Neural cell (in vitro differentiated cells): ENCODE data around the gene PHYH. TPM values are rescaled to one million over a fixed set of nuclear protein-coding genes. Genes with fewer than 3 reads are reported as not detected.

Source experiments
- H2AFZ ChIP-seq: fragments of 200-600, 300-800 bp; sonication (generic), shearing (Covaris generic); 2 replicates; pipeline ENCODE4 v1.6.0; 2014; ENCODE audit warnings: low read depth, mild to moderate bottlenecking, antibody characterized with exemption, low read length, moderate library complexity
- H3F3A ChIP-seq: fragments of 200-600 bp; shearing (Covaris generic); 2 replicates; pipeline ENCODE4 v1.6.1; 2016; ENCODE audit warnings: mild to moderate bottlenecking, moderate library complexity, mixed read lengths, antibody characterized with exemption, low read length; ENCODE audit not compliant: insufficient read depth, poor library complexity, severe bottlenecking
- H3K27ac ChIP-seq: fragments of 200-600, 300-800 bp; sonication (generic), shearing (Covaris generic); 2 replicates; pipeline ENCODE4 v1.5.1; 2014; ENCODE audit warnings: mild to moderate bottlenecking, low read length, moderate library complexity
- H3K27me3 ChIP-seq: fragments of 300-800, 200-600 bp; sonication (generic), shearing (Covaris generic); 2 replicates; pipeline ENCODE4 v1.6.0; 2014; ENCODE audit warnings: mild to moderate bottlenecking, low read depth, low read length, moderate library complexity; ENCODE audit not compliant: insufficient read depth
- H3K36me3 ChIP-seq: fragments of 300-800, 200-600 bp; sonication (generic), shearing (Covaris generic); 2 replicates; pipeline ENCODE4 v1.5.1; 2014; ENCODE audit warnings: mild to moderate bottlenecking, antibody characterized with exemption, low read length, moderate library complexity; ENCODE audit not compliant: insufficient read depth
- H3K4me2 ChIP-seq: fragments of 300-800, 200-600 bp; sonication (generic), shearing (Covaris generic); 2 replicates; pipeline ENCODE4 v1.6.0; 2014; ENCODE audit warnings: mild to moderate bottlenecking, low read length
- H3K4me3 ChIP-seq: fragments of 300-800, 200-600 bp; sonication (generic), shearing (Covaris generic); 2 replicates; pipeline ENCODE4 v1.5.1; 2014; ENCODE audit warnings: mild to moderate bottlenecking, low read length, moderate library complexity
- H3K79me2 ChIP-seq: fragments of 200-600 bp; shearing (Covaris generic); replicated peaks from 2 replicates; pipeline ENCODE4 v1.6.0; 2014; ENCODE audit warnings: mild to moderate bottlenecking, low read length, moderate library complexity; ENCODE audit not compliant: insufficient read depth
- H3K9ac ChIP-seq: fragments of 300-800, 200-600 bp; sonication (generic), shearing (Covaris generic); 2 replicates; pipeline ENCODE4 v1.6.1; 2016; ENCODE audit warnings: mild to moderate bottlenecking, low read length, mixed read lengths
- H3K9me2 ChIP-seq: fragments of 200-600 bp; shearing (Covaris generic); 2 replicates; pipeline ENCODE4 v1.6.1; 2016; ENCODE audit warnings: mild to moderate bottlenecking, low read length, mixed read lengths; ENCODE audit not compliant: insufficient read depth
- H3K9me3 ChIP-seq: fragments of 200-600, 300-800 bp; sonication (generic), shearing (Covaris generic); 2 replicates; pipeline ENCODE4 v1.6.1; 2016; ENCODE audit warnings: mild to moderate bottlenecking, mixed run types, low read length, moderate library complexity, mixed read lengths
- H4K20me1 ChIP-seq: fragments of 200-600 bp; shearing (Covaris generic); 2 replicates; pipeline ENCODE4 v1.6.1; 2016; ENCODE audit warnings: mild to moderate bottlenecking, mixed run types; ENCODE audit not compliant: insufficient read depth
- CTCF ChIP-seq: fragments of 450-650 bp; IDR thresholded peaks from 2 replicates; pipeline ENCODE4 v1.5.1; 2014; ENCODE audit warnings: antibody characterized with exemption, mild to moderate bottlenecking, moderate library complexity; ENCODE audit not compliant: poor library complexity, severe bottlenecking
- EP300 ChIP-seq: fragments of 450-650 bp; conservative IDR thresholded peaks from 2 replicates; pipeline ENCODE4 v1.6.1; 2014; ENCODE audit warnings: antibody characterized with exemption, mild to moderate bottlenecking, moderate library complexity; ENCODE audit not compliant: poor library complexity, severe bottlenecking
- EZH2 ChIP-seq: fragments of 200-600, 300-800 bp; shearing (Covaris generic), sonication (generic); IDR thresholded peaks from 2 replicates; pipeline ENCODE4 v1.6.1; 2014; ENCODE audit warnings: antibody characterized with exemption, low read length, borderline replicate concordance, mild to moderate bottlenecking; ENCODE audit not compliant: insufficient read depth, poor library complexity, severe bottlenecking
- MXI1 ChIP-seq: fragments of 450-650 bp; conservative IDR thresholded peaks from 2 replicates; pipeline ENCODE4 v1.6.1; 2014; ENCODE audit warnings: antibody characterized with exemption, mild to moderate bottlenecking; ENCODE audit not compliant: poor library complexity, severe bottlenecking
- POLR2AphosphoS5 ChIP-seq: IDR thresholded peaks from 2 replicates; pipeline ENCODE4 v1.6.1; 2012
- RAD21 ChIP-seq: fragments of 450-650 bp; conservative IDR thresholded peaks from 2 replicates; pipeline ENCODE4 v1.6.1; 2014; ENCODE audit warnings: antibody characterized with exemption, mild to moderate bottlenecking, moderate library complexity
- REST ChIP-seq: IDR thresholded peaks from 2 replicates; pipeline ENCODE4 v1.6.1; 2012; ENCODE audit warnings: borderline replicate concordance
- SMC3 ChIP-seq: fragments of 450-650 bp; conservative IDR thresholded peaks from 2 replicates; pipeline ENCODE4 v1.6.1; 2014; ENCODE audit warnings: antibody characterized with exemption, mild to moderate bottlenecking, moderate library complexity; ENCODE audit not compliant: poor library complexity
- TAF1 ChIP-seq: IDR thresholded peaks from 2 replicates; pipeline ENCODE4 v1.6.1; 2012; ENCODE audit warnings: low read depth
- polyA plus RNA-seq: library from polyadenylated mRNA; depleted of rRNA; stranded (reverse); fragments of >200 nt; gene quantifications from 2 replicates; pipeline ENCODE4 v1.2.3, GENCODE V29; 2014

PHYH gene
- polyA plus RNA-seq, 1 donor from 2014 or later: 7.7 TPM

- Histone ChIP-seq H2AFZ (no peak overlapping the region), H3K9me3 (no peaks in the 10 kb centered on the region), H3K27me3 (no peaks in the 10 kb centered on the region), H3K36me3 (peaks cover 8% of the 10 kb centered on the region), H3K4me2 (no peak overlapping the region), H3K79me2 (peaks cover 25% of the 10 kb centered on the region), H3K27ac (no peak overlapping the region), H4K20me1 (no peaks in the 10 kb centered on the region), H3K9ac (no peak overlapping the region), H3F3A (no peaks in the 10 kb centered on the region), H3K4me3 (no peak overlapping the region), H3K9me2 (no peaks in the 10 kb centered on the region)
- no peak for TF ChIP-seq TAF1
- TF ChIP-seq EZH2: no peak
- no peak for TF ChIP-seq POLR2AphosphoS5
- no peak for TF ChIP-seq MXI1
- no peak for TF ChIP-seq CTCF
- no peak for TF ChIP-seq REST
- TF ChIP-seq RAD21: no peak
- no peak for TF ChIP-seq EP300
- TF ChIP-seq SMC3: no peak
Observed at GRCh38 chr10:13340068-13340467, 40.2 kb upstream of the PHYH start.

GRCh38 chr10:13338390-13339110 is 38.7 kb upstream of the PHYH start:
- H3K9ac ChIP-seq: no peak overlapping the region
- H3K9me2 ChIP-seq: no peaks in the 10 kb centered on the region
- no peak overlapping the region for H3K27ac ChIP-seq
- TF ChIP-seq EP300 (no peak), EZH2 (no peak), POLR2AphosphoS5 (no peak), TAF1 (no peak), RAD21 (no peak), MXI1 (no peak), REST (no peak), SMC3 (no peak), CTCF (no peak)
- peaks cover 13% of the 10 kb centered on the region for H3K79me2 ChIP-seq
- no peaks in the 10 kb centered on the region for H3F3A ChIP-seq
- H2AFZ ChIP-seq: no peak overlapping the region
- H3K4me3 ChIP-seq: no peak overlapping the region
- H3K36me3 ChIP-seq: peaks cover 8% of the 10 kb centered on the region
- no peak overlapping the region for H3K4me2 ChIP-seq
- no peaks in the 10 kb centered on the region for H3K27me3 ChIP-seq
- H4K20me1 ChIP-seq: no peaks in the 10 kb centered on the region
- H3K9me3 ChIP-seq: no peaks in the 10 kb centered on the region
